ENCODE measurements around the gene DDX17. TPM values are rescaled to one million over a fixed set of nuclear protein-coding genes. Genes with fewer than 3 reads are reported as not detected.

DDX17 gene
- polyA plus RNA-seq, 1 donor (not counting 4 experiments of a cell fraction or from before 2014, with no cell fraction given) = 270 TPM

- Histone ChIP-seq H4K20me1 (ENCODE audit: control insufficient read depth, extremely low read depth, insufficient read depth, low read length) (no peaks in the 10 kb centered on the region), H3K79me2 (ENCODE audit: control insufficient read depth, insufficient read depth, low read length) (no peaks in the 10 kb centered on the region), H3K4me1 (ENCODE audit: control insufficient read depth, extremely low read depth, insufficient read depth, low read length) (no peaks in the 10 kb centered on the region), H3K9ac (ENCODE audit: control insufficient read depth, extremely low read depth, insufficient read depth, low read length) (no peak overlapping the region), H3K9me1 (ENCODE audit: control insufficient read depth, extremely low read depth, insufficient read depth, low read length) (no peaks in the 10 kb centered on the region), H3K4me3 (ENCODE audit: control insufficient read depth in 2 of 3, extremely low read depth in 1 of 3, insufficient read depth in 2 of 3, low read depth in 1 of 3, low read length in 3 of 3) (no peak overlapping the region), H3K27ac (ENCODE audit: control insufficient read depth, insufficient read depth, low read length) (no peak overlapping the region), H3K27me3 (ENCODE audit: control insufficient read depth, extremely low read depth, insufficient read depth, low read length) (peaks cover 11% of the 10 kb centered on the region), H3K36me3 (ENCODE audit: control insufficient read depth in 2 of 2, extremely low read depth in 1 of 2, insufficient read depth in 2 of 2, low read length in 2 of 2) (no peaks in the 10 kb centered on the region), H3K4me2 (ENCODE audit: control insufficient read depth, extremely low read depth, insufficient read depth, low read depth, low read length) (no peak overlapping the region), H3K9me3 (ENCODE audit: control insufficient read depth, low read depth, low read length) (no peaks in the 10 kb centered on the region), H2AFZ (ENCODE audit: control insufficient read depth, low read length) (no peak overlapping the region)
- dilution Hi-C loops (cut with MboI; ENCODE audit: extremely low pct_ligation_motif_present, low sequenced_read_pairs) = no loop called here
- DNase-seq (ENCODE audit: low read depth, low spot score) = no peak
- TF ChIP-seq EZH2 (IDR thresholded peaks at IDR 0.05; ENCODE audit: low read length) = no peak
- peak in 1 of 3 experiments; percentile 10 for TF ChIP-seq CTCF (optimal IDR thresholded peaks at IDR 0.05 in 1 of 3, IDR thresholded peaks at IDR 0.05 in 1 of 3, conservative IDR thresholded peaks at IDR 0.05 in 1 of 3; ENCODE audit: extremely low read depth in 1 of 3, insufficient read depth in 2 of 3, low read length in 3 of 3)
- FAIRE-seq = no peak
Measured at GRCh38 chr22:38435010-38435409, 71.1 kb downstream of the DDX17 start.

- no peak for DNase-seq (ENCODE audit: low read depth, low spot score)
- no peak for TF ChIP-seq EZH2 (IDR thresholded peaks at IDR 0.05; ENCODE audit: low read length)
- no peak for TF ChIP-seq CTCF (optimal IDR thresholded peaks at IDR 0.05 in 1 of 3, IDR thresholded peaks at IDR 0.05 in 1 of 3, conservative IDR thresholded peaks at IDR 0.05 in 1 of 3; ENCODE audit: extremely low read depth in 1 of 3, insufficient read depth in 2 of 3, low read length in 3 of 3)
- Histone ChIP-seq H3K4me3 (ENCODE audit: control insufficient read depth in 2 of 3, extremely low read depth in 1 of 3, insufficient read depth in 2 of 3, low read depth in 1 of 3, low read length in 3 of 3) (no peak overlapping the region), H3K4me2 (ENCODE audit: control insufficient read depth, extremely low read depth, insufficient read depth, low read depth, low read length) (no peak overlapping the region), H3K9me3 (ENCODE audit: control insufficient read depth, low read depth, low read length) (no peaks in the 10 kb centered on the region), H3K4me1 (ENCODE audit: control insufficient read depth, extremely low read depth, insufficient read depth, low read length) (no peaks in the 10 kb centered on the region), H3K27me3 (ENCODE audit: control insufficient read depth, extremely low read depth, insufficient read depth, low read length) (peaks cover 16% of the 10 kb centered on the region), H2AFZ (ENCODE audit: control insufficient read depth, low read length) (no peak overlapping the region), H3K27ac (ENCODE audit: control insufficient read depth, insufficient read depth, low read length) (no peak overlapping the region), H3K79me2 (ENCODE audit: control insufficient read depth, insufficient read depth, low read length) (no peaks in the 10 kb centered on the region), H3K36me3 (ENCODE audit: control insufficient read depth in 2 of 2, extremely low read depth in 1 of 2, insufficient read depth in 2 of 2, low read length in 2 of 2) (no peaks in the 10 kb centered on the region), H4K20me1 (ENCODE audit: control insufficient read depth, extremely low read depth, insufficient read depth, low read length) (no peaks in the 10 kb centered on the region), H3K9ac (ENCODE audit: control insufficient read depth, extremely low read depth, insufficient read depth, low read length) (no peak overlapping the region), H3K9me1 (ENCODE audit: control insufficient read depth, extremely low read depth, insufficient read depth, low read length) (no peaks in the 10 kb centered on the region)
- no peak for FAIRE-seq
- dilution Hi-C loops (cut with MboI; ENCODE audit: extremely low pct_ligation_motif_present, low sequenced_read_pairs) = no loop called here
Measured at GRCh38 chr22:38433871-38434270, 72.2 kb downstream of the DDX17 start.

Other genes starting within 250 kb of the DDX17 start
- 12.8 to 47.3 TPM (median 18.8 TPM) in 3 replicates for gene TMEM184B, start 233.3 kb downstream of the DDX17 start, polyA plus RNA-seq
- 168 to 229 TPM (median 198 TPM) in 3 replicates for gene CSNK1E, start 188.9 kb downstream of the DDX17 start, polyA plus RNA-seq
- gene KCNJ4, start 51.1 kb downstream of the DDX17 start, polyA plus RNA-seq = not detected in 3 replicates
- 8.3 to 11.9 TPM (median 10.1 TPM) in 3 replicates for gene KDELR3, start 38.2 kb downstream of the DDX17 start, polyA plus RNA-seq
- gene DMC1, start 63.9 kb upstream of the DDX17 start, polyA plus RNA-seq = 0.26 to 0.30 TPM in 2 of 3 replicates, not detected in the other
- gene FAM227A, start 150.1 kb upstream of the DDX17 start, polyA plus RNA-seq = 0.54 to 1.1 TPM (median 0.94 TPM) in 3 replicates
- gene CBY1, start 150.3 kb upstream of the DDX17 start, polyA plus RNA-seq = 39.5 to 45.0 TPM (median 40.3 TPM) in 3 replicates
- 45.3 to 85.6 TPM (median 81.8 TPM) in 3 replicates for gene TOMM22, start 175.6 kb upstream of the DDX17 start, polyA plus RNA-seq
- gene JOSD1, start 194.6 kb upstream of the DDX17 start, polyA plus RNA-seq = 23.8 to 40.7 TPM (median 32.6 TPM) in 3 replicates
- 9.7 to 19.8 TPM (median 16.3 TPM) in 3 replicates for gene GTPBP1, start 199.6 kb upstream of the DDX17 start, polyA plus RNA-seq
- gene SUN2, start 249.7 kb upstream of the DDX17 start, polyA plus RNA-seq = 15.9 to 23.2 TPM (median 21.9 TPM) in 3 replicates

Data from keratinocyte (primary cell).